Ammon's horn (tissue), 1 donor: ENCODE data around the gene PRELID1.
"Not testable (repeated sequence)": the region's sequence is repeated elsewhere in the genome, so short reads cannot be mapped to it uniquely, and the experiment has no call there.

Experiments
- DNase-seq: peaks from one replicate; pipeline ENCODE4 v3.0.0-alpha.2; 2016; ENCODE audit warnings: low spot score

PRELID1 gene

GRCh38 chr5:177336603-177337494 lies 33.2 kb downstream of the PRELID1 start:
- DNase-seq = no peak

DNA sequence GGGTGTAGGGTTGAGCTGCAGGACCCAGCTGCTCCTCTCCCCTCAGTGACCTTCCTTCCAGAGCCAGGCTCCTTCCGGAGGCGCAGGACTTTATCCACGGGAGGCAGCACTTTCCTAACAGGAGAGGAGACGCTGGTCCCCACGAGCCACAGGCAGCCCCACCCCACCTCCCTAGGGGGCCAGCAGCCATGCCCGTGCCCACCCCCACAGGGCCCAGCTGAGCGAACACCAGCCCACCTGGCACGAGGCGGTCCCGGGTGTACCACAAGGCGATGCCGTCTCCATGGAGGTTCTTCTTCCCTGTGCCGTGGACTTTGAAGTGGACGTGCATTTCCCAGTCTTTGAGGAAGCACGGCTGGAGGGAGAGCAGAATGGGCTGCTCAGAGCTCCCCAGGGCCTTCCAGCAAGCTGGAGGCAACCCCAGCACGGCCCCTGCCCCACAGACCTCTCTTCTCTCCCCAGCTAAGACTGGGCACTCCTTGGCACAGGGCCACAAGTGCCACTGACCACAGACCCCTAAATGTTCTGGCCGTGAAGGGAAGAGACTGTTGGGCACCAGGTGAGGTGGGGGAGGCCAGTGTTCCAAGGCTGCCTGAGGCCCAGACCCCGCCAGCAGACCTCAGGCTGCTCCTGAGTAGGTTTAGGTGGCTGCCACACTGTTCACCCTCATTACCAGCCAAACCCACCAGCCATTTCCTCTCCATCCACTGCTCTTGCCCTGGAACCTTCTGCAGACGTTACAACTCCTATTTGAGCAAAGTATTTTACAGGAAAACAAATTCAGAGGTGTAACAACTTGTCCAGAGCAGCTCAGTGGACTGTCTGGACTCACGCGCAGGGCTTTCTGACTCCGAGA lies 34.9 kb downstream of the PRELID1 start:
- DNase-seq = no peak

GRCh38 chr5:177339107-177339638 lies 35.6 kb downstream of the PRELID1 start:
- DNase-seq = no peak

DNA sequence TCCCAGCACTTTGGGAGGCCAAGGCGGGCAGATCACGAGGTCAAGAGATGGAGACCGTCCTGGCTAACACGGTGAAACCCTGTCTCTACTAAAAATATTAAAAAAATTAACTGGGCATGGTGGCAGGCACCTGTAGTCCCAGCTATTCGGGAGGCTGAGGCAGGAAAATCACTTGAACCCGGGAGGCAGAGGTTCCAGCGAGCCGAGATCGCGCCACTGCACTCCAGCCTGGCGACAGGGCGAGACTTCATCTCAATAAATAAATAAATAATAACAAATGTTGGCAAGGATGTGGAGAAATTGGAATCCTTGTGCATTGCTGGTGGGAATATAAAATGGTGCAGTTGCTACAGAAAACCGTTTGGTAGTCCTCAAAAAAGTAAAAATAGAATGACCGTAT lies 39.4 kb downstream of the PRELID1 start:
- not testable (repeated sequence) for DNase-seq

GRCh38 chr5:177343777-177344176 lies 40.2 kb downstream of the PRELID1 start:
- no peak for DNase-seq

DNA sequence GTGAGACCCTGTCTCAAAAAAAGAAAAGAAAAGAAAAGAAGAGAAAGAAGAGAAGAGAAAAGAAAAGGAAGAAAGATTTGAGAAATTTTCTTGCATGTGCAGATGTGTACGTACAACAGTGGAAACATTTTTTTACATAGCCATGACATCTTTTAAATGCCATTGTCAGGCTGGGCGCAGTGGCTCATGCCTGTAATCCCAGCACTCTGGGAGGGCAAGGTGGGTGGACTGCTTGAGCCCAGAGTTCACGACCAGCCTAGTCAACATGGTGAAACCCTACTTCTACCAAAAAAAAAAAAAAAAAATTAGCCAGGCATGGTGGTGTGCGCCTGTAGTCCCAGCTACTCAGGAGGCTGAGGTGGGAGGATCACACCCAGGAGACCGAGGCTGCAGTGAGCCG lies 41.3 kb downstream of the PRELID1 start:
- DNase-seq = no peak

- no peak for DNase-seq
Observed at GRCh38 chr5:177346820-177347219, 43.2 kb downstream of the PRELID1 start.

GRCh38 chr5:177347699-177348098 lies 44.1 kb downstream of the PRELID1 start:
- no peak for DNase-seq

GRCh38 chr5:177349362-177349647 lies 45.7 kb downstream of the PRELID1 start:
- no peak for DNase-seq

- DNase-seq = no peak
Observed at GRCh38 chr5:177349762-177350161, 46.2 kb downstream of the PRELID1 start.

DNA sequence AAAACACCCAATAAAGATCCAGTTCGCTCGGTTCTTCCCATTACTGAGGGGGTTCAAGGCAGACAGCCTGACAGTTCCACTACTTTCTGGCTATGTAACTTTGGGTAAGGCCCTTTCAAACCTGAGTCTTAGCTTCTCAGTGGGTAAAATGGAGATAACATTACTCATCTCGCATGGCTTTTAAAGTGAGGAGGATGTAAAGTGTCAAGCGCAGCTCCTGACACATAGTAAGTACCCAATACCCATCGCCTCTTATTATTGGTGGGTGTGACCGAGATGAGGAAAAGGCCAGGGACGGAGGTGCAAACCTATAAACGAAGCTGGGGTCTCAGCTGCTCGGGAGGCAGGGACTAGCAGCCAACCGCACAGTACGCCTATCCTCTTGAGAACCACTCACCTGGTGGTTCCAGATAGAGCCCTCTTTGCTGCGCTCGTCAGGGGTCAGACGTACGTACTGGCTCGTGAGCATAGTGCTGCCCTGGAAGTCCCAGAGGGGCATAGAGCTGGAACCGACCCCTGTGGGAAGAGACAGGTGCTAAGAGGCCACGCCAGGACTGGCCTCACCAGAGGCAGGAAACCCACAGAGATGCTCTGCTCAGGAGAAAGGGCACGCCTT lies 47.3 kb downstream of the PRELID1 start:
- DNase-seq = no peak

DNA sequence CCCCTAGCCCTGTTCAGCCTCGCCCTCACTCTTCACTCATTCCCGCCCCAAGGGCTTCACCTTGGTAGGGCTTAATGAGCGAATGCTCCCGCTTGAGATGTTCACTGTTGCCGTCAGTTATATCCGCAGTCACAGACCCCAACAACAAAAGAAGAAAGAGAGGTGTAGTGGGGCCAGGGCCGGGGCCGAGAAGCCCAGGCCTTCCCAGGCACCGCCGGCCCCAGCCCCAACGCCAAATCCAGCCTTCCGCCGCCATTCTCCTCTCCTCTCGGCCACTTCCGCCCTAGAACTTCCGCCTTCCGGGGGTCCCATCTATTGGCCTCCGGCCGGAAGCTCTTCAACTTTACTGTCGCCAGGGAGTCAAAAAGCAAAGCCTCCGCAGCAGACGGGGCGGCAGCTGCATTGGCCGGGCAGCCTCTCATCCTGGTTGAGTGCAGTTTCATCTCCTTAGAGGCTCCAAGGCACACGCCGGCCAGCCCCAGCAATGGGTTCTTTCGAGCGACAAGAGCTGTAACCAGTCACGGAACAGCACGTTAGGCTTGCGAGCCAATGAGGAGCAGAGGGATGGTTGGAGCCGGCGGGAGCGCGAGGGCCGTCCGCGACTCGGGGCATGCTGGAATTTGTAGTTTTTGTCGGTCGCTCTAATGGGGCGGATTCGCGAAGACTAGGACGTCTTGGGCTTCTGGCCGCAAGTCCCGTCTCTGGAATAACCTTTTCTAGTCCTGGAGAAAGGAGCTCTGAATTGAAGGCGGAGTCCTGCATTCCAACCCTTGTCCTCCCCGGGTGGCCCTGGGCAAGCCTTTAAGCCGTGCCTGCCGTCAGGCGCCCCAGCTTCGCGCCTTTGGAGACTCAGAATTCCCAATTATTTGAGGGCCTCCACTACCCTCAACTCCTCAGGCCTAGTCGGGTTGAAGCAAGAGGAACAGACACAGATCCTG lies 48.1 kb downstream of the PRELID1 start, which contains the start of gene LMAN2:
Gene LMAN2 (minus strand): TSS at position 277 of the 938 bp plus-strand sequence. CDS start 21 bp downstream, at position 256.
- DNase-seq = peak; percentile 98

GRCh38 chr5:177353093-177353492 lies 49.5 kb downstream of the PRELID1 start:
- DNase-seq = no peak

- DNase-seq = no peak
Observed at GRCh38 chr5:177354256-177354655, 50.7 kb downstream of the PRELID1 start.

- no peak for DNase-seq
Observed at GRCh38 chr5:177354711-177355110, 51.1 kb downstream of the PRELID1 start.

DNA sequence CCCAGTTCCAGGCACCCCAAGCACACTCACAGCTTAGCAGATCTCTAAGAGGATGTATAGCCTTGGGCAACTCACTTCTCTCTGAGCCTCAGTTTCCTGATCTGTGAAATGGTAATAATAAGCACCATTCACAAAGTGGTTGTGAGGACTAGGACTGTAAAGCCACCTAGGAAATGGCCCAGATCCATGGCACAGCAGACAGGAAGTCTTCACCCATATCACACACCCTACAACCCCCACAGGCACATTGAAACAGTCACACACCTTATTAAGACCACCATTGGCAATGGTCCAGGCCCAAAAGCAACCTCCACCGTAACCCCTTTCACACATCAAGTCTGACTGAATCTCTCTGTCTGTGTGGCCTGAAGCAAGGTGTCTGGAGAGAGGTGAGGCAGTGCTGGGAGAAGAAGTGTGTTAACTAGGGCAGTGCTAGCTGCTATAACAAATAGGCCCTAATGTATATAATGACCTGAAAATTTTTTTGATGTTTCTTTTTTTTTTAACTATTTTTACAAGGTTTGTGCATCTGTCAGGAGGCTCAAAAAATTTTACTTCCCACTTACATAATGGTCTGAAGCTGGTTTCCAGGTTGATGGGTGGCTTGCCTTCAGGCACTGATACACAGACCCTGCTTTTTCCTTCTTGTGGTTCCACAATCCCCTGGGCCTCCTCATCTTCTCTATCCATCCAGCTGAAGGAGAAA lies 51.7 kb downstream of the PRELID1 start:
- DNase-seq = no peak

- DNase-seq = no peak
Observed at GRCh38 chr5:177355868-177356168, 52.2 kb downstream of the PRELID1 start.
